HepG2 (cell line): Measurements from ENCODE around the gene FGA. TPM values are rescaled to one million over a fixed set of nuclear protein-coding genes. Genes with fewer than 3 reads are reported as not detected.

Experiments used
- ARID4A ChIP-seq: sonication (generic); formaldehyde crosslinking; IDR thresholded peaks from 2 replicates; pipeline ENCODE4 v1.5.0; 2020; ENCODE audit warnings: mild to moderate bottlenecking, missing genetic modification reagents, borderline replicate concordance
- ATF7 ChIP-seq, 2 experiments: fragments of 450-650 bp in 1 of 2; sonication (generic) in 1 of 2; formaldehyde crosslinking in 1 of 2; IDR thresholded peaks; 2 replicates each; pipeline versions ENCODE4 v1.4.0 to v1.6.1; 2016 to 2020; ENCODE audit warnings: antibody characterized with exemption in 1 of 2, mild to moderate bottlenecking in 1 of 2, missing genetic modification reagents in 1 of 2
- CTCF ChIP-seq: sonication (generic); formaldehyde crosslinking; IDR thresholded peaks from 2 replicates; pipeline ENCODE4 v1.5.0; 2020; ENCODE audit warnings: mild to moderate bottlenecking, missing genetic modification reagents, moderate library complexity
- DNMT1 ChIP-seq: sonication (generic); formaldehyde crosslinking; IDR thresholded peaks from 2 replicates; pipeline ENCODE4 v1.5.1; 2020; ENCODE audit warnings: mild to moderate bottlenecking, missing genetic modification reagents
- ELF3 ChIP-seq: IDR thresholded peaks from 2 replicates; pipeline ENCODE4 v1.6.1; 2016; ENCODE audit warnings: missing genetic modification reagents, missing compliant biosample characterization
- ETV5 ChIP-seq: IDR thresholded peaks from 2 replicates; pipeline ENCODE4 v1.6.1; 2018; ENCODE audit warnings: missing biosample characterization, missing genetic modification reagents, inconsistent platforms, borderline replicate concordance
- LCORL ChIP-seq, 2 experiments: fragments of 450-650 bp in 1 of 2; sonication (generic) in 1 of 2; formaldehyde crosslinking in 1 of 2; IDR thresholded peaks; 2 replicates each; pipeline versions ENCODE4 v1.5.0 to v1.6.1; 2017 to 2020; ENCODE audit warnings: antibody characterized with exemption in 1 of 2, missing genetic modification reagents in 1 of 2
- MIXL1 ChIP-seq: IDR thresholded peaks from 2 replicates; pipeline ENCODE4 v1.6.1; 2016
- NFYB ChIP-seq: sonication (generic); formaldehyde crosslinking; IDR thresholded peaks from 2 replicates; pipeline ENCODE4 v1.4.0; 2020; ENCODE audit warnings: missing genetic modification reagents
- RBM39 ChIP-seq: fragments of 200-400 bp; formaldehyde crosslinking; IDR thresholded peaks from one replicate; pipeline ENCODE4 v1.6.1; 2018; ENCODE audit warnings: antibody characterized with exemption, mild to moderate bottlenecking, low read depth, low read length; ENCODE audit not compliant: poor library complexity, severe bottlenecking
- SNAPC5 ChIP-seq: sonication (generic); formaldehyde crosslinking; IDR thresholded peaks from 2 replicates; pipeline ENCODE4 v1.8.1; 2023; ENCODE audit warnings: mild to moderate bottlenecking, missing genetic modification reagents, borderline replicate concordance
- ZC3H13 ChIP-seq: sonication (generic); formaldehyde crosslinking; IDR thresholded peaks from 2 replicates; pipeline ENCODE4 v1.8.1; 2023; ENCODE audit warnings: mild to moderate bottlenecking, missing genetic modification reagents, moderate library complexity
- ZNF121 ChIP-seq: sonication (generic); formaldehyde crosslinking; IDR thresholded peaks from 2 replicates; pipeline ENCODE4 v1.5.0; 2020; ENCODE audit warnings: mild to moderate bottlenecking, missing genetic modification reagents
- ZNF501 ChIP-seq: sonication (generic); formaldehyde crosslinking; IDR thresholded peaks from 2 replicates; pipeline ENCODE4 v1.5.1; 2020; ENCODE audit warnings: mild to moderate bottlenecking, moderate library complexity, missing genetic modification reagents
- ZNF572 ChIP-seq: sonication (generic); formaldehyde crosslinking; IDR thresholded peaks from 2 replicates; pipeline ENCODE4 v1.5.1; 2020; ENCODE audit warnings: mild to moderate bottlenecking, missing genetic modification reagents
- ZNF597 ChIP-seq: sonication (generic); formaldehyde crosslinking; IDR thresholded peaks from 2 replicates; pipeline ENCODE4 v1.5.0; 2020; ENCODE audit warnings: missing genetic modification reagents
- ZNF660 ChIP-seq: sonication (generic); formaldehyde crosslinking; IDR thresholded peaks from 2 replicates; pipeline ENCODE4 v1.5.1; 2020; ENCODE audit warnings: mild to moderate bottlenecking, low read depth, missing genetic modification reagents, borderline replicate concordance
- ZSCAN22 ChIP-seq: sonication (generic); formaldehyde crosslinking; IDR thresholded peaks from 2 replicates; pipeline ENCODE4 v1.4.0; 2020; ENCODE audit warnings: mild to moderate bottlenecking, missing genetic modification reagents
- ZUFSP ChIP-seq: sonication (generic); formaldehyde crosslinking; IDR thresholded peaks from 2 replicates; pipeline ENCODE4 v1.9.0; 2021; ENCODE audit warnings: missing genetic modification reagents, mild to moderate bottlenecking, borderline replicate concordance
- polyA plus RNA-seq, 8 experiments: library from polyadenylated mRNA; depleted of rRNA in 3 of 8; stranded (reverse) in 7 of 8; unstranded in 1 of 8; fragments of >200 nt; fragmentation: Illumina TruSeq in 4 of 8; extraction: Trizol in 4 of 8; gene quantifications; 2 replicates each; pipeline versions ENCODE4 v1.2.1 to v1.2.3, GENCODE V29; 2011 to 2016; ENCODE audit warnings: low read depth in 4 of 8, missing spikeins in 1 of 8, mixed read lengths in 1 of 8; ENCODE audit not compliant: insufficient read depth in 1 of 8
- total RNA-seq, 5 experiments: library from RNA; depleted of rRNA; stranded (reverse); fragments of >200 nt; fragmentation: Illumina TruSeq; extraction: Trizol; gene quantifications; 2 replicates each; pipeline ENCODE4 v1.2.3, GENCODE V29; 2016; ENCODE audit warnings: low read depth in 1 of 5

FGA gene
- total and polyA plus RNA-seq, 2 of the 13 experiments (the other 11 are each of a cell fraction or from before 2014, with no cell fraction given): 640 to 1,523 TPM

GRCh38 chr4:154551872-154552686 is 38.5 kb downstream of the FGA start (continued):
- TF ChIP-seq LCORL (IDR thresholded peaks at IDR 0.05): no peak
- no peak for TF ChIP-seq LCORL (CRISPR knock-in tag; IDR thresholded peaks at IDR 0.05)
- TF ChIP-seq CTCF (CRISPR knock-in tag): peak; percentile 84
- TF ChIP-seq MIXL1 (CRISPR knock-in tag): no peak
- no peak for TF ChIP-seq ARID4A
- no peak for TF ChIP-seq ZNF597 (CRISPR knock-in tag)
- TF ChIP-seq ZC3H13: no peak
- TF ChIP-seq ZNF501 (CRISPR knock-in tag): no peak
- no peak for TF ChIP-seq DNMT1 (CRISPR knock-in tag)
- no peak for TF ChIP-seq ZSCAN22 (CRISPR knock-in tag)
- TF ChIP-seq ZNF660 (CRISPR knock-in tag): no peak
- 0 out of 2 replicates have a peak, but pooled peaks have one; percentile 19 for TF ChIP-seq ELF3 (CRISPR knock-in tag)
- TF ChIP-seq ZNF572: no peak
- TF ChIP-seq ZUFSP (CRISPR knock-in tag): no peak
- TF ChIP-seq SNAPC5 (CRISPR knock-in tag): no peak
- TF ChIP-seq ETV5 (CRISPR knock-in tag): no peak
- no peak for TF ChIP-seq NFYB (CRISPR knock-in tag)
- peak; percentile 71 for TF ChIP-seq ATF7 (IDR thresholded peaks at IDR 0.05)
- TF ChIP-seq ATF7 (CRISPR knock-in tag; IDR thresholded peaks at IDR 0.05): no peak
- TF ChIP-seq ZNF121 (CRISPR knock-in tag): no peak
- TF ChIP-seq RBM39: no peak
- TF ChIP-seq, all 625 proteins: peak for 11
